Esophagus squamous epithelium (tissue), 5 donors: Measurements from ENCODE around the gene IRF2. TPM values are rescaled to one million over a fixed set of nuclear protein-coding genes. Genes with fewer than 3 reads are reported as not detected.

ENCODE experiments used
- DNase-seq: peaks from one replicate; lab custom pipeline; 2025; lab: John Stamatoyannopoulos, UW
- H3K27ac ChIP-seq, 4 donors: fragments of 200-600 bp; sonication (generic); one replicate each; pipeline ENCODE4 v1.5.1; 2016 to 2019; ENCODE audit warnings: mild to moderate bottlenecking in 1 of 4
- H3K27me3 ChIP-seq, 4 donors: fragments of 200-600 bp; sonication (generic); 1 replicate in 3 of 4; 2 replicates in 1 of 4; pipeline versions ENCODE4 v1.5.1 to v1.6.0; 2017 to 2021; ENCODE audit warnings: antibody characterized with exemption in 1 of 4
- H3K36me3 ChIP-seq, 3 donors: fragments of 200-600 bp; sonication (generic); one replicate each; pipeline ENCODE4 v1.5.1; 2016 to 2019
- H3K4me1 ChIP-seq, 3 donors: fragments of 200-600 bp; sonication (generic); one replicate each; pipeline ENCODE4 v1.5.1; 2017 to 2019
- H3K4me3 ChIP-seq, 4 donors: fragments of 200-600 bp; sonication (generic); 1 replicate in 3 of 4; 2 replicates in 1 of 4; pipeline ENCODE4 v1.5.1; 2016 to 2019; ENCODE audit warnings: mild to moderate bottlenecking in 2 of 4, moderate library complexity in 1 of 4
- H3K9me3 ChIP-seq, 3 donors: fragments of 200-600 bp; sonication (generic); one replicate each; pipeline ENCODE4 v1.5.1; 2016 to 2019
- POLR2A ChIP-seq, 4 donors: fragments of 450-650 bp; IDR thresholded peaks; one replicate each; pipeline ENCODE4 v1.6.1; 2017; ENCODE audit warnings: antibody characterized with exemption in 4 of 4, mild to moderate bottlenecking in 4 of 4, moderate library complexity in 3 of 4
- WGBS, 2 donors: methylation state at CpG; one replicate each; pipeline ENCODE4 v1.1.5; 2018; 5-methylcytosine and 5-hydroxymethylcytosine counted together
- intact Hi-C: fragments of 100-400 bp; cut with DNase I; formaldehyde crosslinking; loops from one replicate; pipeline ENCODE4 v1.15.0; 2022
- total RNA-seq, 4 donors: library from RNA; depleted of rRNA; stranded (reverse); fragments of >200 nt; gene quantifications; one replicate each; pipeline ENCODE4 v1.1.0, GENCODE V29; 2016
- TF ChIP-seq, protein P1 (sequence below), 6 experiments: fragments of 450-650 bp in 4 of 6; fragments of 200-600 bp in 2 of 6; sonication (generic) in 2 of 6; IDR thresholded peaks; one replicate each; pipeline ENCODE4 v1.5.1; 2016 to 2019; ENCODE audit warnings: antibody characterized with exemption in 6 of 6, mild to moderate bottlenecking in 4 of 6, moderate library complexity in 4 of 6
- donor health status: DM: yes; HTN: yes; CAD: no.

IRF2 gene
- total RNA-seq, 4 donors from 2014 or later = 16.6 to 30.2 (median 23.4) TPM

DNA sequence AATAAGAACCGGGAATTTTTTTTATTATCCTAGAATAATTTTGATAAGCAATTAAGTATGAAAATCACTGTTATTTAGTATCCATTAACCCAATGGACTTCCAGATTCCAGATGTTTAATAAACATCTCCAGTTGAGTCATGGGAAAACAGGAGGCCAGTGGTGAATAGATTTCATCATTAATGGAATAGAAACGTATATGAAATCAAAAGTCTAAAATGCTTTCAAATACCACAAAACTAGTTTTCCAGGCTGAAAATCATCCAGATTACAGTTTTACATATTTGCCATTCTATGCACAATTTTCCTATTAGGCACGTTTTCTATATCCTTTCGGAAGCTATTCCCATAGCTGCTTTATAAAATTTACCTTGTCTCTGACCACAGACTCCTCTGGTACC is 35.0 kb downstream of the IRF2 start:
- no peak overlapping the region for H3K4me3 ChIP-seq
- no peaks in the 10 kb centered on the region for H3K9me3 ChIP-seq
- no peaks in the 10 kb centered on the region for H3K36me3 ChIP-seq
- intact Hi-C loops = no loop called here
- H3K27ac ChIP-seq = no peak overlapping the region
- H3K27me3 ChIP-seq = no peaks in the 10 kb centered on the region
- peaks cover 0 to 57% (median 20%) of the 10 kb centered on the region in 3 donors for H3K4me1 ChIP-seq
- no peak for TF ChIP-seq POLR2A (IDR thresholded peaks at IDR 0.05)
- TF ChIP-seq, protein P1, sequence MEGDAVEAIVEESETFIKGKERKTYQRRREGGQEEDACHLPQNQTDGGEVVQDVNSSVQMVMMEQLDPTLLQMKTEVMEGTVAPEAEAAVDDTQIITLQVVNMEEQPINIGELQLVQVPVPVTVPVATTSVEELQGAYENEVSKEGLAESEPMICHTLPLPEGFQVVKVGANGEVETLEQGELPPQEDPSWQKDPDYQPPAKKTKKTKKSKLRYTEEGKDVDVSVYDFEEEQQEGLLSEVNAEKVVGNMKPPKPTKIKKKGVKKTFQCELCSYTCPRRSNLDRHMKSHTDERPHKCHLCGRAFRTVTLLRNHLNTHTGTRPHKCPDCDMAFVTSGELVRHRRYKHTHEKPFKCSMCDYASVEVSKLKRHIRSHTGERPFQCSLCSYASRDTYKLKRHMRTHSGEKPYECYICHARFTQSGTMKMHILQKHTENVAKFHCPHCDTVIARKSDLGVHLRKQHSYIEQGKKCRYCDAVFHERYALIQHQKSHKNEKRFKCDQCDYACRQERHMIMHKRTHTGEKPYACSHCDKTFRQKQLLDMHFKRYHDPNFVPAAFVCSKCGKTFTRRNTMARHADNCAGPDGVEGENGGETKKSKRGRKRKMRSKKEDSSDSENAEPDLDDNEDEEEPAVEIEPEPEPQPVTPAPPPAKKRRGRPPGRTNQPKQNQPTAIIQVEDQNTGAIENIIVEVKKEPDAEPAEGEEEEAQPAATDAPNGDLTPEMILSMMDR (IDR thresholded peaks at IDR 0.05) = no peak
- 75 to 80% methylated on average over 4 of the region's 4 CpGs for WGBS, 2 donors
- DNase-seq = no peak

GRCh38 chr4:184438375-184438774 is 36.0 kb downstream of the IRF2 start:
- Histone ChIP-seq H3K27me3 (no peaks in the 10 kb centered on the region), H3K9me3 (no peaks in the 10 kb centered on the region), H3K27ac (no peak overlapping the region), H3K4me3 (no peak overlapping the region), H3K36me3 (peaks cover 0 to 5% (median 0%) of the 10 kb centered on the region in 3 donors), H3K4me1 (peaks cover 0 to 51% (median 20%) of the 10 kb centered on the region in 3 donors)
- intact Hi-C loops = no loop called here
- TF ChIP-seq POLR2A (IDR thresholded peaks at IDR 0.05) = no peak
- TF ChIP-seq, protein P1 (IDR thresholded peaks at IDR 0.05) = no peak
- WGBS, 2 donors = 72 to 78% methylated on average over 8 to 9 of the region's 9 CpGs
- no peak for DNase-seq

- no peaks in the 10 kb centered on the region for H3K27me3 ChIP-seq
- H3K9me3 ChIP-seq = no peaks in the 10 kb centered on the region
- peaks cover 0 to 47% (median 20%) of the 10 kb centered on the region in 3 donors for H3K4me1 ChIP-seq
- WGBS, 2 donors = 75 to 80% methylated on average over 11 of the region's 11 CpGs
- H3K36me3 ChIP-seq = peaks cover 0 to 10% (median 0%) of the 10 kb centered on the region in 3 donors
- DNase-seq = no peak
- intact Hi-C loops = no loop called here
- no peak overlapping the region for H3K4me3 ChIP-seq
- no peak for TF ChIP-seq POLR2A (IDR thresholded peaks at IDR 0.05)
- TF ChIP-seq, protein P1 (IDR thresholded peaks at IDR 0.05) = no peak
- no peak overlapping the region for H3K27ac ChIP-seq
Observed at GRCh38 chr4:184437565-184438265, 36.6 kb downstream of the IRF2 start.

DNA sequence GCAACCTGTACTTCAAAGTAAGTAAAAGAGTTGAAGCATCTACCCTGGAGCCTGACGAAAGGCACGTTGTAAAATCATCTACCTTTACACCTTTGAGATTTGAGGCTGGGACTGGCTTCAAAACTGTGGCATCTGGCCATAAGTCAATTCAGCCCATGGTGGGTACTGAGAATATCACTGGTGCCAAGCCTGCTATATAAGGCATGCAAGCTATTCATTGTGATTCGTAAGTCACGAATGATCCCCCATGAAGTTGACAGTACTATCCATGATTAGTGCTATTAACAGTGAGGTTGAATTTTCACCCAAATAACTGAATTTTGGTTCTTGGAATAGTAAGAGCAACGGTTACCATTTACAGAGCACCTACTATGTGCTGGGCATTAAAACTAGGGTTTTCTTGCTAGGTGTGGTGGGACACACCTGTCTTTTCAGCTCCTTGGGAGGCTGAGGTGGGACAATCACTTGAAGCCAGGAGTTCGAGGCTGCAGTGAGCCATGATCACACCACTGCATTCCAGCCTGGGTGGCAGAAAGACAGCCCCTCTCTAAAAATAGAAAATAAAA is 39.8 kb downstream of the IRF2 start:
- H3K27ac ChIP-seq = no peak overlapping the region
- DNase-seq = no peak
- TF ChIP-seq, protein P1 (IDR thresholded peaks at IDR 0.05) = no peak
- TF ChIP-seq POLR2A (IDR thresholded peaks at IDR 0.05) = no peak
- no peak overlapping the region for H3K4me3 ChIP-seq
- H3K36me3 ChIP-seq = peaks cover 0 to 18% (median 0%) of the 10 kb centered on the region in 3 donors
- 72 to 83% methylated on average over 6 of the region's 6 CpGs for WGBS, 2 donors
- intact Hi-C loops = no loop called here
- H3K27me3 ChIP-seq = no peaks in the 10 kb centered on the region
- peaks cover 3 to 31% (median 5%) of the 10 kb centered on the region in 3 donors for H3K4me1 ChIP-seq
- H3K9me3 ChIP-seq = no peaks in the 10 kb centered on the region

GRCh38 chr4:184434021-184434420 is 40.3 kb downstream of the IRF2 start:
- H3K27ac ChIP-seq = no peak overlapping the region
- DNase-seq = no peak
- H3K4me3 ChIP-seq = no peak overlapping the region
- intact Hi-C loops = no loop called here
- H3K4me1 ChIP-seq = peaks cover 3 to 27% (median 5%) of the 10 kb centered on the region in 3 donors
- no peaks in the 10 kb centered on the region for H3K9me3 ChIP-seq
- TF ChIP-seq POLR2A (IDR thresholded peaks at IDR 0.05) = no peak
- no peaks in the 10 kb centered on the region for H3K27me3 ChIP-seq
- H3K36me3 ChIP-seq = peaks cover 0 to 21% (median 0%) of the 10 kb centered on the region in 3 donors
- WGBS, 2 donors = 85 to 91% methylated on average over 8 to 13 of the region's 13 CpGs
